Keratinocyte (primary cell): ENCODE results near the gene RNU6-7. TPM values are rescaled to one million over a fixed set of nuclear protein-coding genes. Genes with fewer than 3 reads are reported as not detected.

Experiments
- DNase-seq: peaks from one replicate; pipeline ENCODE4 v3.0.0-alpha.2; 2011; ENCODE audit warnings: low read depth, missing footprints, low spot score
- FAIRE-seq: peaks from 2 replicates; lab custom pipeline; 2011; peaks lifted over from hg19 to GRCh38; lab: Jason Lieb, UNC
- H2AFZ ChIP-seq: 2 replicates; pipeline ENCODE4 v1.6.0; 2012; ENCODE audit warnings: low read length, control low read depth, inconsistent platforms; ENCODE audit not compliant: control insufficient read depth
- H3K27ac ChIP-seq: 2 replicates; pipeline ENCODE4 v1.5.1; 2011; ENCODE audit warnings: low read length; ENCODE audit not compliant: control insufficient read depth, insufficient read depth
- H3K27me3 ChIP-seq: 3 replicates; pipeline ENCODE4 v1.6.0; 2011; ENCODE audit warnings: low read length; ENCODE audit not compliant: control insufficient read depth, insufficient read depth; ENCODE audit errors: extremely low read depth
- H3K36me3 ChIP-seq, 2 experiments: 2 replicates in 1 of 2; 3 replicates in 1 of 2; pipeline ENCODE4 v1.5.1; 2011; ENCODE audit warnings: low read length in 2 of 2, mild to moderate bottlenecking in 1 of 2; ENCODE audit not compliant: control insufficient read depth in 2 of 2, insufficient read depth in 2 of 2; ENCODE audit errors: extremely low read depth in 1 of 2
- H3K4me1 ChIP-seq: 3 replicates; pipeline ENCODE4 v1.5.1; 2011; ENCODE audit warnings: low read length; ENCODE audit not compliant: control insufficient read depth, insufficient read depth; ENCODE audit errors: extremely low read depth
- H3K4me2 ChIP-seq: 3 replicates; pipeline ENCODE4 v1.6.0; 2011; ENCODE audit warnings: low read depth, low read length; ENCODE audit not compliant: control insufficient read depth, insufficient read depth; ENCODE audit errors: extremely low read depth
- H3K4me3 ChIP-seq, 3 experiments: fragments of 200-600 bp in 1 of 3; sonication (generic) in 1 of 3; 2 replicates in 2 of 3; 3 replicates in 1 of 3; pipeline ENCODE4 v1.5.1; 2011 to 2016; ENCODE audit warnings: low read length in 3 of 3, mild to moderate bottlenecking in 3 of 3, control low read depth in 2 of 3, inconsistent platforms in 1 of 3, low read depth in 1 of 3, mixed read lengths in 1 of 3, mixed run types in 1 of 3, moderate library complexity in 1 of 3; ENCODE audit not compliant: control insufficient read depth in 2 of 3, insufficient read depth in 2 of 3; ENCODE audit errors: extremely low read depth in 1 of 3
- H3K79me2 ChIP-seq: 2 replicates; pipeline ENCODE4 v1.6.0; 2012; ENCODE audit warnings: low read length; ENCODE audit not compliant: control insufficient read depth, insufficient read depth
- H3K9ac ChIP-seq: 3 replicates; pipeline ENCODE4 v1.6.0; 2011; ENCODE audit warnings: low read length; ENCODE audit not compliant: control insufficient read depth, insufficient read depth; ENCODE audit errors: extremely low read depth
- H3K9me1 ChIP-seq: 3 replicates; pipeline ENCODE4 v1.6.0; 2011; ENCODE audit warnings: low read length; ENCODE audit not compliant: control insufficient read depth, insufficient read depth; ENCODE audit errors: extremely low read depth
- H3K9me3 ChIP-seq: 2 replicates; pipeline ENCODE4 v1.5.1; 2012; ENCODE audit warnings: low read depth, low read length; ENCODE audit not compliant: control insufficient read depth
- H4K20me1 ChIP-seq: 3 replicates; pipeline ENCODE4 v1.6.0; 2011; ENCODE audit warnings: low read length; ENCODE audit not compliant: control insufficient read depth, insufficient read depth; ENCODE audit errors: extremely low read depth
- CTCF ChIP-seq, 3 experiments: IDR thresholded peaks in 1 of 3; conservative IDR thresholded peaks in 1 of 3; optimal IDR thresholded peaks in 1 of 3; 2 replicates in 2 of 3; 3 replicates in 1 of 3; pipeline versions ENCODE3 to v1.5.1; 2011; ENCODE audit warnings: low read length in 3 of 3, mild to moderate bottlenecking in 3 of 3, moderate library complexity in 2 of 3, control low read depth in 1 of 3, inconsistent platforms in 1 of 3; ENCODE audit not compliant: insufficient read depth in 2 of 3; ENCODE audit errors: extremely low read depth in 1 of 3
- EZH2 ChIP-seq: IDR thresholded peaks from one replicate; pipeline ENCODE4 v1.6.1; 2012; ENCODE audit warnings: inconsistent platforms, mild to moderate bottlenecking, low read length, moderate library complexity
- dilution Hi-C: fragments of 300-500 bp; cut with MboI; formaldehyde crosslinking; loops from one replicate; pipeline ENCODE4 v1.7.0; 2020; ENCODE audit warnings: low sequenced_read_pairs; ENCODE audit not compliant: extremely low pct_ligation_motif_present
- polyA plus RNA-seq, 5 experiments: library from polyadenylated mRNA; depleted of rRNA in 3 of 5; stranded (reverse) in 3 of 5; stranded (forward) in 1 of 5; unstranded in 1 of 5; fragments of >200 nt; gene quantifications; 1 replicate in 1 of 5; 2 replicates in 3 of 5; 3 replicates in 1 of 5; pipeline versions ENCODE4 v1.2.1 to v1.2.3, GENCODE V29; 2011 to 2012; ENCODE audit warnings: missing spikeins in 2 of 5, low read depth in 1 of 5, low replicate concordance in 1 of 5

RNU6-7 gene
- polyA plus RNA-seq, 1 donor (not counting 4 experiments of a cell fraction or from before 2014, with no cell fraction given) = not detected

DNA sequence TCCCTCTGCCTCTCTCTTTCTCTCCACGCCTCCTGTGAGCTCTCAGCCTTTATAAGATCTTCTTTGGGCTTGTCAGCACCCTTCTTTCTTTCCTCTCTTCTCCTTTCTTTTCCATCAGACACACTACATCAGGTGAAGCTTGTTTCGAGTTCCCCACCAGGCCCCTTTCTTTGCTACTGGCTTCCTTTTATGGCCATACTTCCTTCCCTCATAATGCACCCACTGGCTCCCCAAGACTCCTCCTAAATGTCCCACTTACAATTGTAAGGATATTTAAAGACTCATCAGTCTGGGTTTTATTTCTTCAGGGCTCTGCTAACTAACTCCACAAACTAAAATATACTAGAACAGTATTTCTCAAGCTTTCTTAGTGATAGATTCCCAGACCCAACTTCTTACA lies 4.7 kb downstream of the RNU6-7 start:
- no peak overlapping the region for H2AFZ ChIP-seq
- no peaks in the 10 kb centered on the region for H3K36me3 ChIP-seq
- no peaks in the 10 kb centered on the region for H3K9me3 ChIP-seq
- dilution Hi-C loops = no loop called here
- no peak overlapping the region for H3K9ac ChIP-seq
- peaks cover 20% of the 10 kb centered on the region for H3K4me1 ChIP-seq
- no peaks in the 10 kb centered on the region for H3K79me2 ChIP-seq
- no peak overlapping the region for H3K4me2 ChIP-seq
- FAIRE-seq = no peak
- no peak for DNase-seq
- H3K9me1 ChIP-seq = peaks cover 2% of the 10 kb centered on the region
- no peak overlapping the region for H3K27ac ChIP-seq
- no peaks in the 10 kb centered on the region for H3K27me3 ChIP-seq
- TF ChIP-seq CTCF (optimal IDR thresholded peaks at IDR 0.05 in 1 of 3, IDR thresholded peaks at IDR 0.05 in 1 of 3, conservative IDR thresholded peaks at IDR 0.05 in 1 of 3; ENCODE audit: extremely low read depth in 1 of 3, insufficient read depth in 2 of 3, low read length in 3 of 3) (no peak), EZH2 (no peak)
- H4K20me1 ChIP-seq = no peaks in the 10 kb centered on the region
- no peak overlapping the region for H3K4me3 ChIP-seq

- H3K4me3 ChIP-seq = no peak overlapping the region
- no peak overlapping the region for H3K9ac ChIP-seq
- H3K4me2 ChIP-seq = no peak overlapping the region
- H3K27me3 ChIP-seq = no peaks in the 10 kb centered on the region
- H3K36me3 ChIP-seq = no peaks in the 10 kb centered on the region
- DNase-seq (no peak), FAIRE-seq (no peak)
- no peaks in the 10 kb centered on the region for H3K9me3 ChIP-seq
- dilution Hi-C loops = no loop called here
- H3K27ac ChIP-seq = no peak overlapping the region
- H3K79me2 ChIP-seq = no peaks in the 10 kb centered on the region
- peaks cover 17% of the 10 kb centered on the region for H3K4me1 ChIP-seq
- H4K20me1 ChIP-seq = no peaks in the 10 kb centered on the region
- no peak for TF ChIP-seq CTCF (optimal IDR thresholded peaks at IDR 0.05 in 1 of 3, IDR thresholded peaks at IDR 0.05 in 1 of 3, conservative IDR thresholded peaks at IDR 0.05 in 1 of 3; ENCODE audit: extremely low read depth in 1 of 3, insufficient read depth in 2 of 3, low read length in 3 of 3)
- no peak for TF ChIP-seq EZH2
- no peak overlapping the region for H2AFZ ChIP-seq
- H3K9me1 ChIP-seq = no peaks in the 10 kb centered on the region
These were observed 6.6 kb downstream of the RNU6-7 start for GRCh38 chr14:32208490-32208889.
